ENCODE data around the gene FOXK1.
A peak's percentile ranks its signal among the peaks of the same experiment; 100 is the strongest.
"Not testable (repeated sequence)": the region's sequence is repeated elsewhere in the genome, so short reads cannot be mapped to it uniquely, and the experiment has no call there.

The FOXK1 gene

GRCh38 chr7:4786015-4786414 lies 103.9 kb downstream of the FOXK1 start:
- DNase-seq (ENCODE audit: low read depth) = no peak

GRCh38 chr7:4787541-4787940 lies 105.4 kb downstream of the FOXK1 start:
- no peak for DNase-seq (ENCODE audit: low read depth)

- no peak for DNase-seq (ENCODE audit: low read depth)
Observed at GRCh38 chr7:4787947-4788626, 106.0 kb downstream of the FOXK1 start.

GRCh38 chr7:4788627-4789189 lies 106.6 kb downstream of the FOXK1 start:
- no peak for DNase-seq (ENCODE audit: low read depth)

GRCh38 chr7:4789194-4790077 lies 107.3 kb downstream of the FOXK1 start:
- no peak for DNase-seq (ENCODE audit: low read depth)

GRCh38 chr7:4790078-4790465 lies 108.0 kb downstream of the FOXK1 start:
- DNase-seq (ENCODE audit: low read depth) = no peak

- DNase-seq (ENCODE audit: low read depth) = no peak
Observed at GRCh38 chr7:4790516-4790991, 108.5 kb downstream of the FOXK1 start.

- DNase-seq (ENCODE audit: low read depth) = no peak
Observed at GRCh38 chr7:4791101-4791737, 109.1 kb downstream of the FOXK1 start.

GRCh38 chr7:4791738-4792536 lies 109.8 kb downstream of the FOXK1 start:
- peak; percentile 71 for DNase-seq (ENCODE audit: low read depth)

- DNase-seq (ENCODE audit: low read depth) = no peak
Observed at GRCh38 chr7:4792537-4793126, 110.5 kb downstream of the FOXK1 start.

GRCh38 chr7:4793385-4793993 lies 111.4 kb downstream of the FOXK1 start:
- not testable (repeated sequence) for DNase-seq (ENCODE audit: low read depth)

GRCh38 chr7:4794171-4794570 lies 112.1 kb downstream of the FOXK1 start:
- DNase-seq (ENCODE audit: low read depth) = not testable (repeated sequence)

GRCh38 chr7:4794591-4795350 lies 112.7 kb downstream of the FOXK1 start:
- no peak for DNase-seq (ENCODE audit: low read depth)

- DNase-seq (ENCODE audit: low read depth) = no peak
Observed at GRCh38 chr7:4796453-4796852, 114.4 kb downstream of the FOXK1 start.

- DNase-seq (ENCODE audit: low read depth) = peak; percentile 26
Observed at GRCh38 chr7:4797858-4798705, 116.0 kb downstream of the FOXK1 start.

- no peak for DNase-seq (ENCODE audit: low read depth)
Observed at GRCh38 chr7:4798706-4799235, 116.7 kb downstream of the FOXK1 start.

GRCh38 chr7:4799508-4800268 lies 117.6 kb downstream of the FOXK1 start:
- DNase-seq (ENCODE audit: low read depth) = no peak

GRCh38 chr7:4800487-4800886 lies 118.4 kb downstream of the FOXK1 start:
- DNase-seq (ENCODE audit: low read depth) = no peak
